Sigmoid colon (tissue), 3 donors: ENCODE measurements around the gene VWA5B1.

ENCODE experiments used
- CTCF ChIP-seq, 4 experiments: fragments of 450-650 bp in 3 of 4; fragments of 200-600 bp in 1 of 4; IDR thresholded peaks; one replicate each; pipeline ENCODE4 v1.5.1; 2016 to 2019; ENCODE audit warnings: antibody characterized with exemption in 4 of 4, mild to moderate bottlenecking in 3 of 4, moderate library complexity in 2 of 4
- POLR2A ChIP-seq, 2 donors: fragments of 450-650 bp; IDR thresholded peaks; one replicate each; pipeline ENCODE4 v1.6.1; 2016; ENCODE audit warnings: antibody characterized with exemption in 2 of 2, mild to moderate bottlenecking in 2 of 2, moderate library complexity in 2 of 2

DNA sequence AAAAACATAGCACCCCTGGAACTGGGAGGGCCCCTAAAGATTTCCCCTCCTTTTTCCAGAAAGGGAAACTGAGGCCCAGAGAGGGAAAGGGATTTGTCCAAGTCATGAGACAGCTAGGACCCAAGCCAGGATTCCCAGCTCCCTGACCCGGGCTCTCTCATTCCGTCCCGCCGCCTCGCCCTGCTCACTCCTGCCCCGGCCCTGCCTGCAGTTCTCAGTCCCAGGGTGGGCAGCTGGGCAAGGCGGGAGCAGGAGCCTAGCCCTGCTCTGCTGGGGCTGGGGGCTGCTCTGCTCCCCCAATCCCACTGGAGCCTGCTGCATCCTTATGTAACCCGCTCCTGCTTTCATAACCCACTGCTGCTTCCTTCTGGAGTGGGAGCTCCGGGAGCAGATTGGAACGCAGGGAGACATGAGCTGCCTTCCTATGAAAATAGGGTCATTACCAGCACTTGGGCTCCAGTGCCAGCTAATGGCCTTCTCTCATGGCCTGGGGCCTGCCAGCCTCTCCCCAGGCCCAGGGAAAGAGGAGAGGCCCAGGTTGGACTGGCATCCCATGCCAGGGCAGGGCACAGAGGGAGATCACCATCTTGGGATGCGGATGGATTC, 110.8 kb downstream of the VWA5B1 start:
- TF ChIP-seq POLR2A (IDR thresholded peaks at IDR 0.05) (no peak), CTCF (IDR thresholded peaks at IDR 0.05) (no peak)
